HepG2 (cell line): ENCODE measurements around the gene SETD2. TPM values are rescaled to one million over a fixed set of nuclear protein-coding genes. Genes with fewer than 3 reads are reported as not detected.

ENCODE experiments used
- ATAC-seq: fragments of 200-7000 bp; cut with Tn5 transposase; 3 replicates; pipeline ENCODE4 v1.9.1; 2020; ENCODE audit warnings: mild to moderate bottlenecking, moderate library complexity
- BruUV-seq: library from RNA; stranded (reverse); fragments of 400-500 nt; replicated peaks from 2 replicates; lab custom pipeline; 2021; lab: Mats Ljungman, UMichigan
- CTCF ChIA-PET: fragments of 300-600 bp; formaldehyde crosslinking; extraction: SDS; loops from one replicate; lab custom pipeline; 2021; ENCODE audit warnings: low total read pairs, inconsistent platforms, low intra/inter-chr PET ratio; lab: Yijun Ruan, JAX
- POLR2A ChIA-PET: fragments of 350-600 bp; sonication (Branson Sonifier 250); formaldehyde crosslinking; loops from one replicate; lab custom pipeline; 2020; ENCODE audit warnings: antibody characterized with exemption, inconsistent platforms; lab: Yijun Ruan, JAX
- DNase-seq: peaks from one replicate; pipeline ENCODE4 v3.0.0-alpha.2; 2015; ENCODE audit warnings: low spot score
- FAIRE-seq: peaks from 3 replicates; lab custom pipeline; 2011; peaks lifted over from hg19 to GRCh38; lab: Jason Lieb, UNC
- H2AFZ ChIP-seq: one replicate; pipeline ENCODE4 v1.6.1; 2011; ENCODE audit warnings: low read length, inconsistent platforms
- H3K27ac ChIP-seq: fragments of 300-600 bp; 3 replicates; pipeline ENCODE4 v1.8.0; 2011; ENCODE audit warnings: mixed run types, mild to moderate bottlenecking, mixed read lengths, low read length, inconsistent platforms; ENCODE audit not compliant: insufficient read depth; ENCODE audit errors: extremely low read length
- H3K27me3 ChIP-seq, 2 experiments: fragments of 200-600 bp in 1 of 2; 2 replicates in 1 of 2; 3 replicates in 1 of 2; pipeline versions ENCODE4 v1.6.0 to v1.8.0; 2011; ENCODE audit warnings: low read length in 2 of 2, mild to moderate bottlenecking in 2 of 2, moderate library complexity in 2 of 2, inconsistent platforms in 1 of 2; ENCODE audit not compliant: insufficient read depth in 2 of 2, control insufficient read depth in 1 of 2
- H3K36me3 ChIP-seq, 2 experiments: fragments of 200-600 bp in 1 of 2; replicated peaks in 1 of 2; 2 replicates in 1 of 2; 3 replicates in 1 of 2; pipeline versions ENCODE4 v1.5.1 to v1.8.0; 2011; ENCODE audit warnings: low read length in 2 of 2, inconsistent platforms in 1 of 2; ENCODE audit not compliant: insufficient read depth in 2 of 2, control insufficient read depth in 1 of 2
- H3K4me1 ChIP-seq: 2 replicates; pipeline ENCODE4 v1.5.1; 2012; ENCODE audit warnings: low read length, inconsistent platforms; ENCODE audit not compliant: insufficient read depth
- H3K4me2 ChIP-seq: 2 replicates; pipeline ENCODE4 v1.6.0; 2011; ENCODE audit warnings: low read depth, low read length, inconsistent platforms
- H3K4me3 ChIP-seq, 3 experiments: fragments of 200-600 bp in 1 of 3; sonication (generic), shearing (Covaris generic) in 1 of 3; replicated peaks in 1 of 3; 2 replicates each; pipeline ENCODE4 v1.5.1; 2011 to 2016; ENCODE audit warnings: low read length in 3 of 3, inconsistent platforms in 2 of 3, low read depth in 2 of 3, mild to moderate bottlenecking in 2 of 3, control low read depth in 1 of 3, mixed read lengths in 1 of 3; ENCODE audit not compliant: insufficient read depth in 1 of 3
- H3K79me2 ChIP-seq: one replicate; pipeline ENCODE4 v1.6.1; 2011; ENCODE audit warnings: low read length, inconsistent platforms; ENCODE audit not compliant: insufficient read depth
- H3K9ac ChIP-seq: 2 replicates; pipeline ENCODE4 v1.6.0; 2011; ENCODE audit warnings: mild to moderate bottlenecking, low read depth, low read length, inconsistent platforms; ENCODE audit not compliant: insufficient read depth
- H3K9me3 ChIP-seq: 2 replicates; pipeline ENCODE4 v1.5.1; 2012; ENCODE audit warnings: mild to moderate bottlenecking, low read length
- H4K20me1 ChIP-seq: 2 replicates; pipeline ENCODE4 v1.6.0; 2011; ENCODE audit warnings: inconsistent platforms, mild to moderate bottlenecking, low read length, moderate library complexity; ENCODE audit not compliant: insufficient read depth
- CHD2 ChIP-seq: IDR thresholded peaks from 2 replicates; pipeline ENCODE4 v1.6.1; 2011; ENCODE audit warnings: low read depth, low read length, improper control_type of control experiment
- KLF11 ChIP-seq: IDR thresholded peaks from 2 replicates; pipeline ENCODE4 v1.6.1; 2016; ENCODE audit warnings: missing compliant biosample characterization
- PAF1 ChIP-seq: IDR thresholded peaks from 2 replicates; pipeline ENCODE4 v1.6.1; 2016; ENCODE audit warnings: missing genetic modification reagents, missing compliant biosample characterization
- POGZ ChIP-seq: sonication (generic); formaldehyde crosslinking; IDR thresholded peaks from 2 replicates; pipeline ENCODE4 v1.4.0; 2020; ENCODE audit warnings: mild to moderate bottlenecking, missing genetic modification reagents
- SIN3A ChIP-seq: IDR thresholded peaks from 2 replicates; pipeline ENCODE4 v1.6.1; 2011; ENCODE audit warnings: low read depth, mild to moderate bottlenecking, control low read depth, low read length, borderline replicate concordance
- SP2 ChIP-seq: sonication (generic); formaldehyde crosslinking; IDR thresholded peaks from 2 replicates; pipeline ENCODE4 v1.5.1; 2020; ENCODE audit warnings: mild to moderate bottlenecking, missing genetic modification reagents
- ZFP82 ChIP-seq: sonication (generic); formaldehyde crosslinking; IDR thresholded peaks from 2 replicates; pipeline ENCODE4 v1.5.1; 2020; ENCODE audit warnings: mild to moderate bottlenecking, missing genetic modification reagents, borderline replicate concordance
- ZNF207 ChIP-seq: fragments of 450-650 bp; IDR thresholded peaks from 2 replicates; pipeline ENCODE4 v1.6.1; 2016; ENCODE audit warnings: antibody characterized with exemption, borderline replicate concordance
- ZNF251 ChIP-seq: sonication (generic); formaldehyde crosslinking; IDR thresholded peaks from 2 replicates; pipeline ENCODE4 v1.9.0; 2021; ENCODE audit warnings: mild to moderate bottlenecking, missing genetic modification reagents
- ZNF382 ChIP-seq: sonication (generic); formaldehyde crosslinking; IDR thresholded peaks from 2 replicates; pipeline ENCODE4 v1.5.0; 2020; ENCODE audit warnings: missing genetic modification reagents, mild to moderate bottlenecking, borderline replicate concordance
- ZNF510 ChIP-seq: sonication (generic); formaldehyde crosslinking; IDR thresholded peaks from 2 replicates; pipeline ENCODE4 v1.4.0; 2020; ENCODE audit warnings: low read depth, mild to moderate bottlenecking, missing genetic modification reagents
- WGBS: methylation state at CpG from one replicate; pipeline ENCODE4 v1.1.6; 2017; ENCODE audit warnings: low lambda C conversion rate; 5-methylcytosine and 5-hydroxymethylcytosine counted together
- in situ Hi-C: cut with HindIII; loops from 2 replicates; pipeline ENCODE4 v1.10.0; 2017; ENCODE audit warnings: low pct_unique_long_range_greater_than_20kb; ENCODE audit not compliant: extremely low pct_ligation_motif_present
- intact Hi-C: fragments of 100-400 bp; cut with micrococcal nuclease; formaldehyde crosslinking; loops from one replicate; pipeline ENCODE4 v1.10.0; 2022; ENCODE audit not compliant: unreplicated experiment
- polyA plus RNA-seq, 8 experiments: library from polyadenylated mRNA; depleted of rRNA in 3 of 8; stranded (reverse) in 7 of 8; unstranded in 1 of 8; fragments of >200 nt; fragmentation: Illumina TruSeq in 4 of 8; extraction: Trizol in 4 of 8; gene quantifications; 2 replicates each; pipeline versions ENCODE4 v1.2.1 to v1.2.3, GENCODE V29; 2011 to 2016; ENCODE audit warnings: low read depth in 4 of 8, missing spikeins in 1 of 8, mixed read lengths in 1 of 8; ENCODE audit not compliant: insufficient read depth in 1 of 8
- total RNA-seq, 5 experiments: library from RNA; depleted of rRNA; stranded (reverse); fragments of >200 nt; fragmentation: Illumina TruSeq; extraction: Trizol; gene quantifications; 2 replicates each; pipeline ENCODE4 v1.2.3, GENCODE V29; 2016; ENCODE audit warnings: low read depth in 1 of 5
- TF ChIP-seq, protein P1 (sequence below): sonication (generic); formaldehyde crosslinking; IDR thresholded peaks from 2 replicates; pipeline ENCODE4 v1.4.0; 2020; ENCODE audit warnings: missing genetic modification reagents
- TF ChIP-seq, protein P2 (sequence below): IDR thresholded peaks from 2 replicates; pipeline ENCODE4 v1.6.1; 2012; ENCODE audit warnings: low read depth, low read length, improper control_type of control experiment
- TF ChIP-seq, protein P3 (sequence below): sonication (generic); formaldehyde crosslinking; IDR thresholded peaks from 2 replicates; pipeline ENCODE4 v1.5.0; 2020; ENCODE audit warnings: mild to moderate bottlenecking, missing genetic modification reagents

SETD2 gene
- total and polyA plus RNA-seq, 2 of the 13 experiments (the other 11 are each of a cell fraction or from before 2014, with no cell fraction given): 14.2 to 24.2 TPM

DNA sequence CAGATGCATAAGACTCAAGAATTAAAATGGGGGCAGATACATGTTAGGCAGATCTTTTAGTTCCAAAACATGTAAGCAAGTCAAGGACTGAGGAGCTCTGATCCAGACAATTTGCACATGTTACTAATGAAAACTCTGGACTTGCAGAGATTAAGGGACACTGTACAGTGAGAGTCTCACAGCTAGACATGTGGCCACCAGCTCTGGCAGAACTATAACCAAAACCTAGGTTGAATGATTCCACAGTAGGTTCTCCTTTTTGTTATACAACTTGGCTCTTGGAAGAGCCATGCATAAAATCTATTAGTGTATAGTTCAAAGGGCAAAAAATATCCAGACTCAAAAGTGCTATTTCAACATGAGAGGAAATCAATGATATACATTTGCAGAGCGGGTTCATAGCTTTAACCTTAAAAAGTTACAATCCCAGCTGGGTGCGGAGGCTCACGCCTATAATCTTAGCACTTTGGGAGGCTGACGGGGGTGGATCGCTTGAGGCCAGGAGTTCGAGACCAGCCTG lies 61.8 kb downstream of the SETD2 start (continued):
- TF ChIP-seq, protein P1, sequence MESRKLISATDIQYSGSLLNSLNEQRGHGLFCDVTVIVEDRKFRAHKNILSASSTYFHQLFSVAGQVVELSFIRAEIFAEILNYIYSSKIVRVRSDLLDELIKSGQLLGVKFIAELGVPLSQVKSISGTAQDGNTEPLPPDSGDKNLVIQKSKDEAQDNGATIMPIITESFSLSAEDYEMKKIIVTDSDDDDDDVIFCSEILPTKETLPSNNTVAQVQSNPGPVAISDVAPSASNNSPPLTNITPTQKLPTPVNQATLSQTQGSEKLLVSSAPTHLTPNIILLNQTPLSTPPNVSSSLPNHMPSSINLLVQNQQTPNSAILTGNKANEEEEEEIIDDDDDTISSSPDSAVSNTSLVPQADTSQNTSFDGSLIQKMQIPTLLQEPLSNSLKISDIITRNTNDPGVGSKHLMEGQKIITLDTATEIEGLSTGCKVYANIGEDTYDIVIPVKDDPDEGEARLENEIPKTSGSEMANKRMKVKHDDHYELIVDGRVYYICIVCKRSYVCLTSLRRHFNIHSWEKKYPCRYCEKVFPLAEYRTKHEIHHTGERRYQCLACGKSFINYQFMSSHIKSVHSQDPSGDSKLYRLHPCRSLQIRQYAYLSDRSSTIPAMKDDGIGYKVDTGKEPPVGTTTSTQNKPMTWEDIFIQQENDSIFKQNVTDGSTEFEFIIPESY (CRISPR knock-in tag): peak; percentile 64
- TF ChIP-seq KLF11 (CRISPR knock-in tag): no peak
- TF ChIP-seq, protein P2, sequence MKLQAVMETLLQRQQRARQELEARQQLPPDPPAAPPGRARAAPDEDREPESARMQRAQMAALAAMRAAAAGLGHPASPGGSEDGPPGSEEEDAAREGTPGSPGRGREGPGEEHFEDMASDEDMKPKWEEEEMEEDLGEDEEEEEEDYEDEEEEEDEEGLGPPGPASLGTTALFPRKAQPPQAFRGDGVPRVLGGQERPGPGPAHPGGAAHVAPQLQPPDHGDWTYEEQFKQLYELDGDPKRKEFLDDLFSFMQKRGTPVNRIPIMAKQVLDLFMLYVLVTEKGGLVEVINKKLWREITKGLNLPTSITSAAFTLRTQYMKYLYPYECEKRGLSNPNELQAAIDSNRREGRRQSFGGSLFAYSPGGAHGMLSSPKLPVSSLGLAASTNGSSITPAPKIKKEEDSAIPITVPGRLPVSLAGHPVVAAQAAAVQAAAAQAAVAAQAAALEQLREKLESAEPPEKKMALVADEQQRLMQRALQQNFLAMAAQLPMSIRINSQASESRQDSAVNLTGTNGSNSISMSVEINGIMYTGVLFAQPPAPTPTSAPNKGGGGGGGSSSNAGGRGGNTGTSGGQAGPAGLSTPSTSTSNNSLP: peak; percentile 30; the same call in 1 of the 2 replicates

DNA sequence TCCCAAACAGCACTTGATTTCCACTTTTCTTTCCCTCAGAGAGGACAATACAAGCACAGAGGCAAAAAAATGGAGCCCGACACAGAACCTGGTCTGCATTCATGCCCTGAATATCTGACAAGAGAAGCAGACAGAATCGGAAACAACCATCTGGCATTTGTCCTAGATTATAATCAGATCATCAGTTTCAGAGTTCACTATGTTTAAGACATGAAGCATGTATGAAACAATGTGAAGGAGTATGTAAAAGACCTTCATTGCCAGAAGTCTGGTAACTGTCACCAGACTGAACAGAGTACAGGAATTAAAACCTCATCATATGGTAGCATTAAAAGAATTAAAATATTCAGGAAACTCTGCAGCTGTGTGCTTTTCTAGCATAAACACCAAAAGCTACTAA lies 65.0 kb downstream of the SETD2 start:
- intact Hi-C loops: no loop called here
- Histone ChIP-seq H3K4me2 (no peak overlapping the region), H3K9ac (no peak overlapping the region), H3K36me3 (peaks cover 3 to 57% of the 10 kb centered on the region in 2 experiments), H2AFZ (no peak overlapping the region), H3K27me3 (no peaks in the 10 kb centered on the region), H3K9me3 (no peaks in the 10 kb centered on the region), H4K20me1 (peaks cover 7% of the 10 kb centered on the region), H3K27ac (no peak overlapping the region), H3K4me1 (peaks cover 39% of the 10 kb centered on the region), H3K79me2 (no peaks in the 10 kb centered on the region), H3K4me3 (no peak overlapping the region)
- 100% methylated on average over 2 of the region's 2 CpGs for WGBS
- no peak for ATAC-seq
- ChIA-PET POLR2A (no interaction called here), CTCF (no interaction called here)
- in situ Hi-C loops: no loop called here
- no TSS peak for BruUV-seq
- no peak for DNase-seq
- no peak for FAIRE-seq
- no peak for TF ChIP-seq ZNF251 (CRISPR knock-in tag)
- TF ChIP-seq ZNF382 (CRISPR knock-in tag): no peak
- no peak for TF ChIP-seq SP2
- TF ChIP-seq SIN3A: no peak
- TF ChIP-seq, protein P3, sequence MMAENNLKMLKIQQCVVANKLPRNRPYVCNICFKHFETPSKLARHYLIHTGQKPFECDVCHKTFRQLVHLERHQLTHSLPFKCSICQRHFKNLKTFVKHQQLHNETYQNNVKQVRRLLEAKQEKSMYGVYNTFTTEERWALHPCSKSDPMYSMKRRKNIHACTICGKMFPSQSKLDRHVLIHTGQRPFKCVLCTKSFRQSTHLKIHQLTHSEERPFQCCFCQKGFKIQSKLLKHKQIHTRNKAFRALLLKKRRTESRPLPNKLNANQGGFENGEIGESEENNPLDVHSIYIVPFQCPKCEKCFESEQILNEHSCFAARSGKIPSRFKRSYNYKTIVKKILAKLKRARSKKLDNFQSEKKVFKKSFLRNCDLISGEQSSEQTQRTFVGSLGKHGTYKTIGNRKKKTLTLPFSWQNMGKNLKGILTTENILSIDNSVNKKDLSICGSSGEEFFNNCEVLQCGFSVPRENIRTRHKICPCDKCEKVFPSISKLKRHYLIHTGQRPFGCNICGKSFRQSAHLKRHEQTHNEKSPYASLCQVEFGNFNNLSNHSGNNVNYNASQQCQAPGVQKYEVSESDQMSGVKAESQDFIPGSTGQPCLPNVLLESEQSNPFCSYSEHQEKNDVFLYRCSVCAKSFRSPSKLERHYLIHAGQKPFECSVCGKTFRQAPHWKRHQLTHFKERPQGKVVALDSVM (CRISPR knock-in tag): no peak
- TF ChIP-seq ZFP82: no peak
- no peak for TF ChIP-seq POGZ
- no peak for TF ChIP-seq ZNF207
- TF ChIP-seq ZNF510: no peak
- TF ChIP-seq CHD2: no peak
- no peak for TF ChIP-seq PAF1 (CRISPR knock-in tag)
